ENCODE results near the gene CAMK2D. TPM values are rescaled to one million over a fixed set of nuclear protein-coding genes. Genes with fewer than 3 reads are reported as not detected.

Gene CAMK2D
- total RNA-seq, 1 experiment from 2014 or later = 7.1 TPM

- Histone ChIP-seq H3K4me1 (replicated peaks; ENCODE audit: insufficient read depth) (no peaks in the 10 kb centered on the region), H4K20me1 (ENCODE audit: insufficient read depth) (no peaks in the 10 kb centered on the region), H3K27ac (no peak overlapping the region), H3K36me3 (ENCODE audit: low read depth) (no peaks in the 10 kb centered on the region), H3K79me2 (ENCODE audit: low read depth) (no peaks in the 10 kb centered on the region), H2AFZ (no peak overlapping the region), H3K4me2 (no peak overlapping the region), H3K9me3 (ENCODE audit: insufficient read depth, low read depth) (no peaks in the 10 kb centered on the region), H3F3A (ENCODE audit: insufficient read depth, low read depth) (no peaks in the 10 kb centered on the region), H3K4me3 (no peak overlapping the region), H3K9me2 (ENCODE audit: insufficient read depth) (no peaks in the 10 kb centered on the region), H3K27me3 (ENCODE audit: insufficient read depth, low read depth) (no peaks in the 10 kb centered on the region)
- ChIA-PET CTCF (no interaction called here), POLR2A (ENCODE audit: unreplicated experiment) (no interaction called here)
- no peak for TF ChIP-seq EZH2 (IDR thresholded peaks at IDR 0.05; ENCODE audit: low read depth)
- TF ChIP-seq CTCF (conservative IDR thresholded peaks at IDR 0.05) = no peak
- BruUV-seq (replicated peaks) = no TSS peak
- intact Hi-C loops (cut with micrococcal nuclease; ENCODE audit: unreplicated experiment) = no loop called here
- DNase-seq = no peak
Measured at GRCh38 chr4:113665036-113665435, 96.5 kb downstream of the CAMK2D start.

- Histone ChIP-seq H3K9me3 (ENCODE audit: insufficient read depth, low read depth) (no peaks in the 10 kb centered on the region), H3K27ac (no peak overlapping the region), H3K27me3 (ENCODE audit: insufficient read depth, low read depth) (no peaks in the 10 kb centered on the region), H3K9me2 (ENCODE audit: insufficient read depth) (no peaks in the 10 kb centered on the region), H3K4me3 (no peak overlapping the region), H3F3A (ENCODE audit: insufficient read depth, low read depth) (no peaks in the 10 kb centered on the region), H3K4me1 (replicated peaks; ENCODE audit: insufficient read depth) (no peaks in the 10 kb centered on the region; the same call in 1 of the 2 replicates), H3K79me2 (ENCODE audit: low read depth) (no peaks in the 10 kb centered on the region), H3K36me3 (ENCODE audit: low read depth) (no peaks in the 10 kb centered on the region), H3K4me2 (no peak overlapping the region), H2AFZ (no peak overlapping the region), H4K20me1 (ENCODE audit: insufficient read depth) (no peaks in the 10 kb centered on the region)
- intact Hi-C loops (cut with micrococcal nuclease; ENCODE audit: unreplicated experiment) = no loop called here
- POLR2A ChIA-PET (ENCODE audit: unreplicated experiment) = no interaction called here
- TF ChIP-seq CTCF (conservative IDR thresholded peaks at IDR 0.05) (no peak), EZH2 (IDR thresholded peaks at IDR 0.05; ENCODE audit: low read depth) (no peak)
- no TSS peak for BruUV-seq (replicated peaks)
- CTCF ChIA-PET = no interaction called here
- no peak for DNase-seq
Measured at GRCh38 chr4:113662581-113662980, 99.0 kb downstream of the CAMK2D start.

- H2AFZ ChIP-seq = no peak overlapping the region
- no peaks in the 10 kb centered on the region for H3K36me3 ChIP-seq (ENCODE audit: low read depth)
- no peak overlapping the region for H3K4me2 ChIP-seq
- no peaks in the 10 kb centered on the region for H3K27me3 ChIP-seq (ENCODE audit: insufficient read depth, low read depth)
- intact Hi-C loops (cut with micrococcal nuclease; ENCODE audit: unreplicated experiment) = no loop called here
- BruUV-seq (replicated peaks) = no TSS peak
- TF ChIP-seq CTCF (conservative IDR thresholded peaks at IDR 0.05) (no peak), EZH2 (IDR thresholded peaks at IDR 0.05; ENCODE audit: low read depth) (no peak)
- H3F3A ChIP-seq (ENCODE audit: insufficient read depth, low read depth) = no peaks in the 10 kb centered on the region
- H3K4me1 ChIP-seq (replicated peaks; ENCODE audit: insufficient read depth) = peaks cover 8% of the 10 kb centered on the region
- no peaks in the 10 kb centered on the region for H3K9me2 ChIP-seq (ENCODE audit: insufficient read depth)
- DNase-seq = no peak
- H3K4me3 ChIP-seq = no peak overlapping the region
- no peaks in the 10 kb centered on the region for H3K79me2 ChIP-seq (ENCODE audit: low read depth)
- ChIA-PET CTCF (no interaction called here), POLR2A (ENCODE audit: unreplicated experiment) (no interaction called here)
- no peak overlapping the region for H3K27ac ChIP-seq
- H3K9me3 ChIP-seq (ENCODE audit: insufficient read depth, low read depth) = no peaks in the 10 kb centered on the region
- H4K20me1 ChIP-seq (ENCODE audit: insufficient read depth) = no peaks in the 10 kb centered on the region
Measured at GRCh38 chr4:113659127-113659526, 102.4 kb downstream of the CAMK2D start.

Data from PC-9 (cell line).